ENCODE data around the gene PRKCA. TPM values are rescaled to one million over a fixed set of nuclear protein-coding genes. Genes with fewer than 3 reads are reported as not detected.

Gene PRKCA
- total and polyA plus RNA-seq, 12 donors, result 1.6 to 27.6 (median 10.5) TPM

- H3K4me3 ChIP-seq, result no peak overlapping the region
- peaks cover 0 to 7% (median 0%) of the 10 kb centered on the region in 11 donors for H3K9me3 ChIP-seq
- H3K27me3 ChIP-seq, result no peaks in the 10 kb centered on the region
- no peak for TF ChIP-seq CTCF (IDR thresholded peaks at IDR 0.05)
- 81 to 98% methylated on average over 2 of the region's 2 CpGs for WGBS, 2 donors
- intact Hi-C loops (cut with DNase I), result loop anchor here in 1 of 10 donors (5.0 kb wide), 1 partner anchor 113 kb away; no protein-coding TSS in a partner anchor
- ATAC-seq (no peak), DNase-seq (no peak)
- H3K27ac ChIP-seq, result no peak overlapping the region
- no peaks in the 10 kb centered on the region for H3K36me3 ChIP-seq
- no peaks in the 10 kb centered on the region for H3K4me1 ChIP-seq
Measured at GRCh38 chr17:66764506-66764905, 462.1 kb downstream of the PRKCA start.

GRCh38 chr17:66767154-66767933 lies 464.9 kb downstream of the PRKCA start:
- Histone ChIP-seq H3K27me3 (no peaks in the 10 kb centered on the region), H3K4me1 (no peaks in the 10 kb centered on the region), H3K4me3 (no peak overlapping the region), H3K9me3 (no peaks in the 10 kb centered on the region), H3K27ac (no peak overlapping the region), H3K36me3 (no peaks in the 10 kb centered on the region)
- intact Hi-C loops (cut with DNase I), result no loop called here
- ATAC-seq, result no peak
- no peak for TF ChIP-seq CTCF (IDR thresholded peaks at IDR 0.05)
- 96 to 98% methylated on average over 3 of the region's 3 CpGs for WGBS, 2 donors
- DNase-seq, result no peak

DNA sequence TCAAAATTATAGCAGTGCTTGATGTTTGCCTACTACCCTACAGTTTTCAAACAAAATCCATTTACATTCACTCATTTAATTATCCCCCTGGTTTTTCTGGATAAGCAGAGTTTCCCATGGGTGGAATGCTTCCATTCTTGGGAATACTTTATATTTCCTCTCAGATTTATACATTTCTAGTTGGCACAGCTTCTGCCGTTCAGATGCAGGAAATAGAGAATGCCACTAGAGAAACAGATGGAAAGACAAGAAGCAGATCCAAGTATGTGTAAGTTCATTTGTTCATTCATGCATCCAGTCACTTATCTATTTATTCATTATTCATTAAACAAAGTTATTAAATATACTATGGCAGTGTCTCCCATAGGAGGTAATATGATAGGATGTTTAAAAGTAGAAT lies 467.5 kb downstream of the PRKCA start:
- H3K4me1 ChIP-seq, result no peaks in the 10 kb centered on the region

More for the DNA sequence above, 467.5 kb downstream of the PRKCA start:
- ATAC-seq (no peak), DNase-seq (no peak)
- 57 to 61% methylated on average over 1 of the region's 1 CpG for whole genome bisulfite sequencing, 2 donors
- intact Hi-C loops (cut with DNase I), result no loop called here
- no peak for TF ChIP-seq CTCF (IDR thresholded peaks at IDR 0.05)
- Histone ChIP-seq H3K27me3 (no peaks in the 10 kb centered on the region), H3K27ac (no peak overlapping the region), H3K9me3 (no peaks in the 10 kb centered on the region), H3K4me3 (no peak overlapping the region), H3K36me3 (peaks cover 0 to 15% (median 0%) of the 10 kb centered on the region in 9 donors)

All from heart right ventricle (tissue), 16 donors.